ENCODE results near the gene SFI1.

DNA sequence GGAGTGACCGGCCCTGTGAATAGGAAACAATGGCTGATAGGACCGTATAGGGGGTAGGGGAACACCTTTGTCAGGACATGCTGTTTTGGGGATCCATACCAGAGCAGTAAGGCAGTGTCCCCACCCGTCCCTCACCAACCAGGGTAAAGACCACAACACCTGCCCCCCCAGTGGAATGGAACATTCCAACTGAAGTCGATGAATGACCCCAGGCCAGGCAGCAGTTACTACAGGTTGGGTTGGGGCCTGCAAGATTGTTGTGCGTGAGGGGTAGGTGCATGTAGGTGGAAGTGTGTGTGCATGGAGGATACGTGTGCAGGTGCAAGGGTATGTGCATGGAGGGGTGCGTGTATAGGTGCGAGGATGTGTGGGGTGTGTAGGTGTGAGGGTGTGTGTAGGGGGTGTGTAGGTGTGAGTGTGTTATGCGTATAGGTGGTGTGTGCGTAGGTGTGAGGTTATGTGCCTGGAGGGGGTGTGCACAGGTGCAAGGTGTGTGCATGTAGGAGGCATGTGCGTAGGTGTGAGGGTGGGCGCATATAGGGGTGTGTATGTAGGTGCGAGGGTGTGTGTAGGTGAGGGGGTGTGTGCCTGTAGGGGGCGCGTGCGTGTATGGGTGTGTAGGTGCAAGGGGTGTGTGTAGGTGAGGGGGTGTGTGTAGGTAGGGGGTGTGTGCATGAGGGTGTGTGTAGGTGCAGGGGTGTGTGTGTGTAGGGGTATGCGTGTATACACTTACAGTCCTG, 132.8 kb downstream of the SFI1 start:
- TF ChIP-seq CTCF (IDR thresholded peaks at IDR 0.05 in 8 of 11, conservative IDR thresholded peaks at IDR 0.05 in 3 of 11), result peak in 1 of 11 experiments; percentile 16
- no peak for TF ChIP-seq POLR2A (IDR thresholded peaks at IDR 0.05)
